Measurements from ENCODE around the gene CUL9. TPM values are rescaled to one million over a fixed set of nuclear protein-coding genes. Genes with fewer than 3 reads are reported as not detected.

The CUL9 gene
- polyA plus RNA-seq, 1 donor (not counting 4 experiments of a cell fraction or from before 2014, with no cell fraction given) = 21.6 TPM

- Histone ChIP-seq H3K4me3 (ENCODE audit: control insufficient read depth in 2 of 3, extremely low read depth in 1 of 3, insufficient read depth in 2 of 3, low read depth in 1 of 3, low read length in 3 of 3) (no peak overlapping the region), H4K20me1 (ENCODE audit: control insufficient read depth, extremely low read depth, insufficient read depth, low read length) (no peaks in the 10 kb centered on the region), H3K9ac (ENCODE audit: control insufficient read depth, extremely low read depth, insufficient read depth, low read length) (no peak overlapping the region), H3K27me3 (ENCODE audit: control insufficient read depth, extremely low read depth, insufficient read depth, low read length) (no peaks in the 10 kb centered on the region), H3K4me1 (ENCODE audit: control insufficient read depth, extremely low read depth, insufficient read depth, low read length) (peaks cover 26% of the 10 kb centered on the region), H3K4me2 (ENCODE audit: control insufficient read depth, extremely low read depth, insufficient read depth, low read depth, low read length) (no peak overlapping the region), H3K27ac (ENCODE audit: control insufficient read depth, insufficient read depth, low read length) (no peak overlapping the region), H3K9me1 (ENCODE audit: control insufficient read depth, extremely low read depth, insufficient read depth, low read length) (peaks cover 6% of the 10 kb centered on the region), H3K79me2 (ENCODE audit: control insufficient read depth, insufficient read depth, low read length) (peaks cover 27% of the 10 kb centered on the region), H3K9me3 (ENCODE audit: control insufficient read depth, low read depth, low read length) (no peaks in the 10 kb centered on the region), H3K36me3 (ENCODE audit: control insufficient read depth in 2 of 2, extremely low read depth in 1 of 2, insufficient read depth in 2 of 2, low read length in 2 of 2) (peaks cover 8 to 26% of the 10 kb centered on the region in 2 experiments), H2AFZ (ENCODE audit: control insufficient read depth, low read length) (no peak overlapping the region)
- dilution Hi-C loops (cut with MboI; ENCODE audit: extremely low pct_ligation_motif_present, low sequenced_read_pairs) = no loop called here
- no peak for FAIRE-seq
- TF ChIP-seq EZH2 (IDR thresholded peaks at IDR 0.05; ENCODE audit: low read length) = no peak
- TF ChIP-seq, protein P1, sequence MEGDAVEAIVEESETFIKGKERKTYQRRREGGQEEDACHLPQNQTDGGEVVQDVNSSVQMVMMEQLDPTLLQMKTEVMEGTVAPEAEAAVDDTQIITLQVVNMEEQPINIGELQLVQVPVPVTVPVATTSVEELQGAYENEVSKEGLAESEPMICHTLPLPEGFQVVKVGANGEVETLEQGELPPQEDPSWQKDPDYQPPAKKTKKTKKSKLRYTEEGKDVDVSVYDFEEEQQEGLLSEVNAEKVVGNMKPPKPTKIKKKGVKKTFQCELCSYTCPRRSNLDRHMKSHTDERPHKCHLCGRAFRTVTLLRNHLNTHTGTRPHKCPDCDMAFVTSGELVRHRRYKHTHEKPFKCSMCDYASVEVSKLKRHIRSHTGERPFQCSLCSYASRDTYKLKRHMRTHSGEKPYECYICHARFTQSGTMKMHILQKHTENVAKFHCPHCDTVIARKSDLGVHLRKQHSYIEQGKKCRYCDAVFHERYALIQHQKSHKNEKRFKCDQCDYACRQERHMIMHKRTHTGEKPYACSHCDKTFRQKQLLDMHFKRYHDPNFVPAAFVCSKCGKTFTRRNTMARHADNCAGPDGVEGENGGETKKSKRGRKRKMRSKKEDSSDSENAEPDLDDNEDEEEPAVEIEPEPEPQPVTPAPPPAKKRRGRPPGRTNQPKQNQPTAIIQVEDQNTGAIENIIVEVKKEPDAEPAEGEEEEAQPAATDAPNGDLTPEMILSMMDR (optimal IDR thresholded peaks at IDR 0.05 in 1 of 3, IDR thresholded peaks at IDR 0.05 in 1 of 3, conservative IDR thresholded peaks at IDR 0.05 in 1 of 3; ENCODE audit: extremely low read depth in 1 of 3, insufficient read depth in 2 of 3, low read length in 3 of 3) = no peak
- DNase-seq (ENCODE audit: low read depth, low spot score) = no peak
Measured at GRCh38 chr6:43188426-43188825, 6.4 kb downstream of the CUL9 start.

DNA sequence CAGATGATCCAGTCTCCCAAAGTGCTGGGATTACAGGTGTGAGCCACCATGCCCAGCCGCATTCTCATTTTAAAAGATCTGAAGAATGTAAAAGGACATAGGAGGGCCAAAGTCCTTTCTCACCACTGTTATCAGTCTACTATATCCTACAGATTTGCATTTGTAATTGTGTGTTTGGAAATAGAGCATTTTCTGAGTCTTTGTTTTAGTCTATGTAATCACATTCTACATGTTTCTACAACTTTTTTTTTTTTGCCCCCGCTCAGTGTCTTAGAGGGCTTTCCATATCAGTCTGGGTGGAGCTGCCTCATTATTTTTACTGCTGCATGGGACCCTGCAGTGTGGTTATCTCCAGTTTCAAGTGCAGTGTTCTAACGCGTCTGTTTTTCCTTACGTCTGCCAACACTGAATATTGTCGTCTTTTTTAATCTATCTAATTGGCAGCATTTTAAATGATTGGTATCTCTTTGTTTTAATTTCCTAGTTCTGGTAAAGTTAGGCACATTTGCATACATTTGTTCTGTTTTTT lies 7.8 kb downstream of the CUL9 start:
- H4K20me1 ChIP-seq (ENCODE audit: control insufficient read depth, extremely low read depth, insufficient read depth, low read length) = no peaks in the 10 kb centered on the region
- DNase-seq (ENCODE audit: low read depth, low spot score) (no peak), FAIRE-seq (no peak)
- TF ChIP-seq, protein P1 (optimal IDR thresholded peaks at IDR 0.05 in 1 of 3, IDR thresholded peaks at IDR 0.05 in 1 of 3, conservative IDR thresholded peaks at IDR 0.05 in 1 of 3; ENCODE audit: extremely low read depth in 1 of 3, insufficient read depth in 2 of 3, low read length in 3 of 3) = no peak
- TF ChIP-seq EZH2 (IDR thresholded peaks at IDR 0.05; ENCODE audit: low read length) = no peak
- no peaks in the 10 kb centered on the region for H3K27me3 ChIP-seq (ENCODE audit: control insufficient read depth, extremely low read depth, insufficient read depth, low read length)
- H3K4me1 ChIP-seq (ENCODE audit: control insufficient read depth, extremely low read depth, insufficient read depth, low read length) = peaks cover 26% of the 10 kb centered on the region
- H3K4me2 ChIP-seq (ENCODE audit: control insufficient read depth, extremely low read depth, insufficient read depth, low read depth, low read length) = peak overlapping the region; percentile 25
- H3K9me1 ChIP-seq (ENCODE audit: control insufficient read depth, extremely low read depth, insufficient read depth, low read length) = peaks cover 2% of the 10 kb centered on the region
- H3K4me3 ChIP-seq (ENCODE audit: control insufficient read depth in 2 of 3, extremely low read depth in 1 of 3, insufficient read depth in 2 of 3, low read depth in 1 of 3, low read length in 3 of 3) = peak overlapping the region in 1 of 3 experiments; percentile 2
- peaks cover 25% of the 10 kb centered on the region for H3K79me2 ChIP-seq (ENCODE audit: control insufficient read depth, insufficient read depth, low read length)
- H3K9me3 ChIP-seq (ENCODE audit: control insufficient read depth, low read depth, low read length) = no peaks in the 10 kb centered on the region
- no peak overlapping the region for H3K27ac ChIP-seq (ENCODE audit: control insufficient read depth, insufficient read depth, low read length)
- no peak overlapping the region for H3K9ac ChIP-seq (ENCODE audit: control insufficient read depth, extremely low read depth, insufficient read depth, low read length)
- dilution Hi-C loops (cut with MboI; ENCODE audit: extremely low pct_ligation_motif_present, low sequenced_read_pairs) = no loop called here
- peaks cover 11 to 26% of the 10 kb centered on the region in 2 experiments for H3K36me3 ChIP-seq (ENCODE audit: control insufficient read depth in 2 of 2, extremely low read depth in 1 of 2, insufficient read depth in 2 of 2, low read length in 2 of 2)
- H2AFZ ChIP-seq (ENCODE audit: control insufficient read depth, low read length) = no peak overlapping the region
